Omental fat pad (tissue), 4 donors: ENCODE data around the gene C4orf33. TPM values are rescaled to one million over a fixed set of nuclear protein-coding genes. Genes with fewer than 3 reads are reported as not detected.

Source experiments
- ATAC-seq: fragments of 150-250 bp; one replicate; pipeline ENCODE4 v1.9.1; 2016; ENCODE audit warnings: mild to moderate bottlenecking, moderate library complexity; ENCODE audit not compliant: low FRiP score
- DNase-seq: peaks from one replicate; pipeline ENCODE4 v3.0.0-alpha.2; 2019; ENCODE audit warnings: low spot score
- CTCF ChIP-seq, 3 donors: fragments of 450-650 bp; IDR thresholded peaks; one replicate each; pipeline ENCODE4 v1.5.1; 2016 to 2017; ENCODE audit warnings: antibody characterized with exemption in 3 of 3, mild to moderate bottlenecking in 3 of 3, moderate library complexity in 2 of 3
- total RNA-seq, 4 donors: library from RNA; depleted of rRNA; stranded (reverse); fragments of >200 nt; gene quantifications; one replicate each; pipeline ENCODE4 v1.1.0, GENCODE V29; 2016

The C4orf33 gene
- total RNA-seq, 4 donors from 2014 or later: 6.0 to 24.4 (median 10.4) TPM

- ATAC-seq: no peak
- no peak for DNase-seq
- TF ChIP-seq CTCF (IDR thresholded peaks at IDR 0.05): no peak
Observed at GRCh38 chr4:129145222-129145730, 49.3 kb downstream of the C4orf33 start.

GRCh38 chr4:129146639-129147038, 50.7 kb downstream of the C4orf33 start:
- TF ChIP-seq CTCF (IDR thresholded peaks at IDR 0.05): no peak
- ATAC-seq: no peak
- no peak for DNase-seq

GRCh38 chr4:129148892-129149291, 52.9 kb downstream of the C4orf33 start:
- no peak for ATAC-seq
- no peak for TF ChIP-seq CTCF (IDR thresholded peaks at IDR 0.05)

GRCh38 chr4:129149906-129150305, 54.0 kb downstream of the C4orf33 start:
- ATAC-seq (no peak), DNase-seq (no peak)
- TF ChIP-seq CTCF (IDR thresholded peaks at IDR 0.05): no peak

More at GRCh38 chr4:129148892-129149291, 52.9 kb downstream of the C4orf33 start:
- no peak for DNase-seq

- TF ChIP-seq CTCF (IDR thresholded peaks at IDR 0.05): no peak
- ATAC-seq: no peak
Observed at GRCh38 chr4:129152350-129152749, 56.4 kb downstream of the C4orf33 start.

GRCh38 chr4:129153700-129154099, 57.7 kb downstream of the C4orf33 start:
- no peak for TF ChIP-seq CTCF (IDR thresholded peaks at IDR 0.05)
- DNase-seq (no peak), ATAC-seq (no peak)

More at GRCh38 chr4:129152350-129152749, 56.4 kb downstream of the C4orf33 start:
- no peak for DNase-seq

- no peak for TF ChIP-seq CTCF (IDR thresholded peaks at IDR 0.05)
- ATAC-seq (no peak), DNase-seq (no peak)
Observed at GRCh38 chr4:129162450-129162849, 66.5 kb downstream of the C4orf33 start.
